ENCODE results near the gene CLK2. TPM values are rescaled to one million over a fixed set of nuclear protein-coding genes. Genes with fewer than 3 reads are reported as not detected.
A peak's percentile ranks its signal among the peaks of the same experiment; 100 is the strongest.

The CLK2 gene
- total and polyA plus RNA-seq, 9 of the 15 experiments (the other 6 are each of a cell fraction or from before 2014, with no cell fraction given) = 13.5 to 81.4 (median 39.6) TPM

- DNase-seq (ENCODE audit: extremely low read depth in 1 of 4, low spot score in 3 of 4) = peak; percentile 97 to 99 (median 98)
- peaks cover 17% of the 10 kb centered on the region for H3K79me2 ChIP-seq (ENCODE audit: control insufficient read depth, insufficient read depth, low read length)
- no peaks in the 10 kb centered on the region for H3K27me3 ChIP-seq (ENCODE audit: control insufficient read depth in 2 of 2, insufficient read depth in 2 of 2, low read length in 2 of 2)
- H3K27ac ChIP-seq (ENCODE audit: extremely low read depth, low read depth, low read length) = peak within 1 kb of the TSS; percentile 55
- intact Hi-C loops (cut with micrococcal nuclease) (loop anchor here (1.0 to 2.0 kb wide), 3 partner anchors 24 to 46 kb away; partner anchors contain the start of genes FDPS and PKLR), in situ Hi-C loops (cut with MboI) (no loop called here)
- H3K4me2 ChIP-seq (ENCODE audit: insufficient read depth, low read length) = peak within 1 kb of the TSS; percentile 80
- BruUV-seq (replicated peaks) = no TSS peak
- peak within 1 kb of the TSS; percentile 39 to 93 for H3K9ac ChIP-seq (ENCODE audit: insufficient read depth in 1 of 2, low read depth in 2 of 2, low read length in 2 of 2)
- peak; percentile 83 for ATAC-seq
- no peaks in the 10 kb centered on the region; the same call in 1 of the 2 replicates for H4K20me1 ChIP-seq (replicated peaks; ENCODE audit: control insufficient read depth, insufficient read depth, low read length)
- peak; percentile 97 for FAIRE-seq
- H3K36me3 ChIP-seq (ENCODE audit: control insufficient read depth, insufficient read depth, low read length) = peaks cover 7% of the 10 kb centered on the region; the same call in 2 of the 3 replicates
- H3K4me1 ChIP-seq (replicated peaks in 1 of 2; ENCODE audit: control insufficient read depth in 2 of 2, insufficient read depth in 2 of 2, low read length in 2 of 2) = peaks cover 21 to 39% of the 10 kb centered on the region in 2 experiments; a peak in 4 of 5 replicates
- H2AFZ ChIP-seq (ENCODE audit: low read depth, low read length) = peak within 1 kb of the TSS; percentile 92
- H3K4me3 ChIP-seq = peak within 1 kb of the TSS; percentile 57
- no peaks in the 10 kb centered on the region for H3K9me3 ChIP-seq (replicated peaks; ENCODE audit: control insufficient read depth, insufficient read depth, low read depth, low read length)
- H3K9me1 ChIP-seq (ENCODE audit: control insufficient read depth, insufficient read depth, low read length) = no peaks in the 10 kb centered on the region
- under 1% methylated on average over 42 of the region's 68 CpGs for WGBS (ENCODE audit: insufficient coverage, low coverage, missing lambda C conversion rate)
- ChIA-PET POLR2A (interaction anchor here (0.8 to 2.1 kb wide), 8 partner anchors 9 to 45 kb away, joined by 3 to 9 read pairs (median 4); partner anchors contain the start of genes FDPS and SCAMP3), CTCF (ENCODE audit: low intra/inter-chr PET ratio) (interaction anchor here (0.6 to 2.0 kb wide), 3 partner anchors 25 to 46 kb away, joined by 3 to 12 read pairs (median 3); no protein-coding TSS in a partner anchor)
- no peak for TF ChIP-seq YBX1 (IDR thresholded peaks at IDR 0.05)
- TF ChIP-seq PHF8 (IDR thresholded peaks at IDR 0.05; ENCODE audit: borderline replicate concordance, low read length) = peak; percentile 46; the same call in 1 of the 2 replicates
- peak; percentile 34; the same call in 1 of the 2 replicates for TF ChIP-seq ZBTB33 (CRISPR knock-in tag; IDR thresholded peaks at IDR 0.05)
- TF ChIP-seq RBM14 (IDR thresholded peaks at IDR 0.05; ENCODE audit: borderline replicate concordance, insufficient read depth, low read depth, low read length) = no peak
- no peak for TF ChIP-seq ZKSCAN3 (CRISPR knock-in tag; IDR thresholded peaks at IDR 0.05)
- no peak for TF ChIP-seq SREBF2 (CRISPR knock-in tag; IDR thresholded peaks at IDR 0.05)
- peak; percentile 85; the same call in 1 of the 2 replicates for TF ChIP-seq AFF4 (CRISPR knock-in tag; IDR thresholded peaks at IDR 0.05)
- no peak for TF ChIP-seq STAT5B (CRISPR knock-in tag; IDR thresholded peaks at IDR 0.05)
- TF ChIP-seq BMI1 (IDR thresholded peaks at IDR 0.05; ENCODE audit: low read length) = no peak
- TF ChIP-seq SRSF1 (IDR thresholded peaks at IDR 0.05; ENCODE audit: low read depth, low read length) = no peak
- no peak; the same call in 1 of the 2 replicates for TF ChIP-seq SIN3B (IDR thresholded peaks at IDR 0.05; ENCODE audit: low read depth)
- peak; percentile 47; the same call in 1 of the 2 replicates for TF ChIP-seq CBX1 (IDR thresholded peaks at IDR 0.05; ENCODE audit: low read depth)
- TF ChIP-seq MED1 (CRISPR knock-in tag; IDR thresholded peaks at IDR 0.05; ENCODE audit: borderline replicate concordance) = no peak
- TF ChIP-seq HBP1 (CRISPR knock-in tag; IDR thresholded peaks at IDR 0.05) = no peak
Observed at GRCh38 chr1:155277070-155277901, 4.0 kb upstream of the CLK2 start, which contains the start of gene HCN3. Gene HCN3 (plus strand): TSS chr1:155277463. CDS start chr1:155277591, 128 bp downstream.
